H54 (cell line): Measurements from ENCODE around the gene FCGBP.
A peak's percentile ranks its signal among the peaks of the same experiment; 100 is the strongest.
"Not testable (repeated sequence)": the region's sequence is repeated elsewhere in the genome, so short reads cannot be mapped to it uniquely, and the experiment has no call there.

Source experiments
- DNase-seq: peaks from one replicate; pipeline ENCODE4 v3.0.0; 2011; ENCODE audit warnings: low spot score, mixed read lengths; ENCODE audit not compliant: insufficient read length
- FAIRE-seq: peaks from 3 replicates; lab custom pipeline; 2011; peaks lifted over from hg19 to GRCh38; lab: Jason Lieb, UNC
- POLR2A ChIP-seq: IDR thresholded peaks from 2 replicates; pipeline ENCODE4 v1.6.1; 2011; ENCODE audit warnings: low read depth, mild to moderate bottlenecking, low read length

The FCGBP gene

GRCh38 chr19:39934584-39935363 lies at the start of gene FCGBP:
Gene FCGBP, minus strand, starts transcription at chr19:39934634.
- no peak for FAIRE-seq
- TF ChIP-seq POLR2A: no peak
- DNase-seq: no peak

GRCh38 chr19:39983695-39984300 lies 49.4 kb upstream of the FCGBP start:
- no peak for FAIRE-seq
- DNase-seq: no peak
- no peak for TF ChIP-seq POLR2A

- FAIRE-seq: no peak
These were observed 48.4 kb upstream of the FCGBP start for GRCh38 chr19:39982883-39983282.

GRCh38 chr19:39974377-39975155 lies 40.1 kb upstream of the FCGBP start:
- TF ChIP-seq POLR2A: no peak
- no peak for DNase-seq
- no peak for FAIRE-seq

More at GRCh38 chr19:39982883-39983282, 48.4 kb upstream of the FCGBP start:
- TF ChIP-seq POLR2A: no peak
- DNase-seq: no peak

DNA sequence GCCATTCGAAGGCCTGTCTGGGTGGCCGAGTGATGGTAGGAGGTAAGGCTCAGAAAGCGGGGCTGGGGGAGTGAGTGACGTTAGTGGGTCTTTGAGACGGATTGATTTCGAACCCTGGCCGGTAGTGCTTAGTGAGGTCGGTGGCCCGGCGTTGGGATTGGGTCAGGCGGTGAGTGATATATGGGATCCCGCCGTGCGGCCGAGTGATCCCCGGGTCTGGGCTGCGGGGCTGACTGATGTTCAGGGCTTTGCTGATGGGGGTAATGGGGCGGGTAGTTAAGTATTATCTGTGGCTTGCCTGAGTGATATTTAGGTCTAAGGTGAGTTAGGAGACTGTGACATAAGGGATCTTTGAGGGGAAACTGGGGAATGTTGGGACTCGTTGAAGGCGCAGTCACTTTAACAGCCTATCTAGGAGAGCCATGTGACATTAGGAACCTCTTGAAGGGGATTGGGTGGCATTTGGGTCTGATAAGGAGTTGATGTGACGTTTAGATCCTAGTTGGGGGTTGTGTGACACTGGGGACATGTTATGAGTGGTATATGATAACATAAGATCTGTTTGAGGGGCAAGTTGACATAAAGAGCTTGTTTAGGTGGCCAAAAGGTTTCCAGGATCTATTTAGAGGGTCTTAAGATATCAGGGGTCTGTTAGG lies 37.1 kb upstream of the FCGBP start:
- no peak for FAIRE-seq
- peak; percentile 30 for DNase-seq
- TF ChIP-seq POLR2A: no peak

- DNase-seq (peak; percentile 98), FAIRE-seq (peak; percentile 97)
- peak; percentile 89 for TF ChIP-seq POLR2A
These were observed 36.4 kb upstream of the FCGBP start, which contains the start of gene PSMC4 for GRCh38 chr19:39970675-39971379. Gene PSMC4, plus strand, starts transcription at chr19:39971165. Its CDS starts 38 bp downstream, at chr19:39971203.

GRCh38 chr19:39970425-39970674 lies 35.9 kb upstream of the FCGBP start:
- DNase-seq: peak; percentile 55
- no peak for FAIRE-seq
- no peak for TF ChIP-seq POLR2A

DNA sequence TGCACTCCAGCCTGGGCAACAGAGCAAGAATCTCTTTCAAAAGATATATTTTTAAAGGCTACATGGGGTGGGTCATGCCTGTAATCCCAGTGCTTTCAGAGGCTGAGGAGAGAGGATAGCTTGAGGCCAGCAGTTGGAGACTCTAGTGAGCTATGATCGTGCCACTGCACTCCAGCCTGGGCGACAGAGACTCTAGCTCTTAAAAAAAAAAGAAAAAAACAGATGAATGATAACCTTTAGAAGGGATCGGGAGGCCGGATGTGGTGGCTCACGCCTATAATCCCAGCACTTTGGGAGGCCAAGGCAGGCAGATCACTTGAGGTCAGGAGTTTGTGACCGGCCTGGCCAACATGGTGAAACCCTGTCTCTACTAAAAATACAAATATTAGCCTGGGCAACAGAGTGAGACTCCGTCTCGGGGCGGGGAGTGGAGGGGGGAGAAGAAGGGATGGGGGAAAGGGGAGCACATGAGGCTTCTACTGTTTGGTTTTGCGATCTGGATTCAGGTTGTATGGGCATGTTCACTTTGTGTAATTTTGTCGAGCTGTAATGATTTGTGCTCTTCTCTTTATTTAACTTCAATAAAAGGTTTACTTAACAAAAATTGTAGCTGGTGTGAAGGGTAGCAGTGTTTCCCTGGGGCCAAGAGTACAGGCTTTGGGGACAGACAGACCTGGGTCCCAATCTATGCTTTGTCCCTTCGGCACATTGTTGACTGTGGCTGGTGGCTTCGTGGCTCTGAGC lies 35.4 kb upstream of the FCGBP start:
- no peak for DNase-seq
- FAIRE-seq: no peak
- no peak for TF ChIP-seq POLR2A

DNA sequence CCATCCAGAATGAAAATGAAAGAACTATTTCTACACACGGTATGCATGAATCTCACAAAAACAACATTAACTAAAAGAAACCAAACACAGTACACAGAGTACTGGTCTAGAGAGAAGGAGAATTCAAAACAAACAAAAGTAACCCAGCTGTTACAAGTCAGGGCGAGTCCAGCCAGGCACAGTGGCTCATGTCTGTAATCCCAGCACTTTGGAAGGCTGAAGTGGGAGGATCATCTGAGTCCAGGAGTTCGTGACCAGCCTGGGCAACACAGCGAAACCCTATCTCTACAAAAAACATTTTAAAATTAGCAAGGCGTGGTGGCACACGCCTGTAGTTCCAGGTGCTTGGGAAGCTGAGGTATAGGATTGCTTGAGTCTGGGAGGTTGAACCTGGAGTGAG lies 34.8 kb upstream of the FCGBP start:
- DNase-seq: no peak
- no peak for TF ChIP-seq POLR2A
- FAIRE-seq: no peak

DNA sequence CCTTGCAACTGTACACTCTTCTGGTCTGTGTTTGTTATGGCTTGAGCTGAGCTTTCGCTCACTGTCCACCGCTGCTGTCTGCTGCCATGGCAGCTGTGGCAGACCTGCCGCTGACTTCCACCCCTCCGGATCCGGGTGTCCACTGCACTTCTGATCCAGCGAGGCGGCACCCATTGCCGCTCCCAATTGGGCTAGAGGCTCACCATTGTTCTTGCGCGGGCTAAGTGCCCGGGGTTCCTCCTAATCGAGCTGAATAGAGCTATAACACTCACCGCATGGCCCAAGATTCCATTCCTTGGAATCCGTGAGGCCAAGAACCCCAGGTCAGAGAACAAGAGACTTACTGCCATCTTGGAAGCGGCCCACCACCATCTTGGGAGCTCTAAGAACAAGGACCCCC lies 34.4 kb upstream of the FCGBP start:
- DNase-seq (no peak), FAIRE-seq (no peak)
- TF ChIP-seq POLR2A: no peak

DNA sequence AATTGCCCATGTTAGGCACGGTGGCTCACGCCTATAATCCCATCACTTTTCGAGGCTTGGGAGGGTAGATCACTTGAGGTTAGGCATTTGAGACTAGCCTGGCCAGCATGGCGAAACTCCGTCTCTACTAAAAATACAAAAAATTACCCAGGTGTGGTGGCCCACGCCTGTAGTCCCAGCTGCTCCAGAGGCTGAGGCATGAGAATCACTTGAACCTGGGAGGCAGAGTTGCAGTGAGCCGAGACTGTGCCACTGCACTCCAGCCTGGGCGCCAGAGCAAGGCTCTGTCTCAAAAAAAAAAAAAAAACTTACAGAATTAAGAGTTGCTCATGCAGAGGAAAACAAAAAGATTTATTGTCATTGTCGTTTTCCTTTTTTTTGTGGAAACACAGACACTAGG lies 33.1 kb upstream of the FCGBP start:
- FAIRE-seq (no peak), DNase-seq (no peak)
- TF ChIP-seq POLR2A: no peak

GRCh38 chr19:39966617-39967016 lies 32.2 kb upstream of the FCGBP start:
- TF ChIP-seq POLR2A: no peak
- no peak for DNase-seq

GRCh38 chr19:39963898-39964297 lies 29.5 kb upstream of the FCGBP start:
- DNase-seq (no peak), FAIRE-seq (peak; percentile 20)
- TF ChIP-seq POLR2A: no peak

More at GRCh38 chr19:39966617-39967016, 32.2 kb upstream of the FCGBP start:
- FAIRE-seq: no peak

GRCh38 chr19:39959407-39959806 lies 25.0 kb upstream of the FCGBP start:
- FAIRE-seq, DNase-seq: not testable (repeated sequence)

- not testable (repeated sequence) for FAIRE-seq, DNase-seq
These were observed 24.5 kb upstream of the FCGBP start for GRCh38 chr19:39958942-39959341.

- not testable (repeated sequence) for FAIRE-seq, DNase-seq
These were observed 23.5 kb upstream of the FCGBP start for GRCh38 chr19:39957886-39958285.
